Coronary artery (tissue), 2 donors: ENCODE results near the gene BIRC3.

Source experiments
- DNase-seq: peaks from one replicate; pipeline ENCODE4 v3.0.0-alpha.2; 2017; ENCODE audit warnings: low spot score
- H3K27ac ChIP-seq, 2 donors: fragments of 200-600 bp; sonication (generic); one replicate each; pipeline ENCODE4 v1.5.1; 2016 to 2019
- H3K4me3 ChIP-seq: fragments of 200-600 bp; sonication (generic); 2 replicates; pipeline ENCODE4 v1.5.1; 2016; ENCODE audit warnings: mild to moderate bottlenecking, moderate library complexity
- CTCF ChIP-seq: fragments of 200-600 bp; sonication (generic); IDR thresholded peaks from one replicate; pipeline ENCODE4 v1.5.1; 2019; ENCODE audit warnings: antibody characterized with exemption

Gene BIRC3

GRCh38 chr11:102375720-102376399, 58.6 kb downstream of the BIRC3 start:
- Histone ChIP-seq H3K4me3 (no peak overlapping the region), H3K27ac (no peak overlapping the region)
- DNase-seq = no peak
- TF ChIP-seq CTCF = no peak

GRCh38 chr11:102377891-102378290, 60.6 kb downstream of the BIRC3 start:
- H3K4me3 ChIP-seq = no peak overlapping the region
- H3K27ac ChIP-seq = no peak overlapping the region
- DNase-seq = no peak
- no peak for TF ChIP-seq CTCF

GRCh38 chr11:102378818-102379217, 61.5 kb downstream of the BIRC3 start:
- DNase-seq = no peak
- no peak overlapping the region for H3K27ac ChIP-seq
- no peak for TF ChIP-seq CTCF
- no peak overlapping the region for H3K4me3 ChIP-seq

GRCh38 chr11:102382384-102382783, 65.1 kb downstream of the BIRC3 start:
- DNase-seq = no peak
- no peak for TF ChIP-seq CTCF
- Histone ChIP-seq H3K4me3 (no peak overlapping the region), H3K27ac (no peak overlapping the region)

GRCh38 chr11:102383839-102384238, 66.6 kb downstream of the BIRC3 start:
- no peak for TF ChIP-seq CTCF
- DNase-seq = no peak
- H3K27ac ChIP-seq = no peak overlapping the region
- H3K4me3 ChIP-seq = no peak overlapping the region

GRCh38 chr11:102384419-102385079, 67.3 kb downstream of the BIRC3 start:
- DNase-seq = no peak
- no peak overlapping the region for H3K4me3 ChIP-seq
- TF ChIP-seq CTCF = no peak
- no peak overlapping the region for H3K27ac ChIP-seq
